Activated CD4-positive, alpha-beta memory T cell treated with anti-CD3 and anti-CD28 coated beads, Interleukin-2, amount 10 ng/mL, durations not matched to agents 7 days and 5 days (primary cell): ENCODE results near the gene ARSJ. TPM values are rescaled to one million over a fixed set of nuclear protein-coding genes. Genes with fewer than 3 reads are reported as not detected.
"Not testable (repeated sequence)": the region's sequence is repeated elsewhere in the genome, so short reads cannot be mapped to it uniquely, and the experiment has no call there.

ENCODE experiments used
- CTCF ChIA-PET: fragments of 350-600 bp; sonication (Branson Sonifier 250); formaldehyde crosslinking; loops from one replicate; lab custom pipeline; 2021; ENCODE audit warnings: antibody characterized with exemption, inconsistent platforms; lab: Charles Lee
- POLR2A ChIA-PET: fragments of 350-600 bp; sonication (Branson Sonifier 250); formaldehyde crosslinking; loops from one replicate; lab custom pipeline; 2021; ENCODE audit warnings: antibody characterized with exemption; lab: Charles Lee
- DNase-seq: peaks from one replicate; pipeline ENCODE4 v3.0.0-alpha.2; 2020
- H3K27ac Mint-ChIP-seq: one replicate; pipeline ENCODE4 v1.8.0; 2021; ENCODE audit warnings: mild to moderate bottlenecking, mixed read lengths
- H3K27me3 Mint-ChIP-seq: one replicate; pipeline ENCODE4 v1.8.0; 2021; ENCODE audit warnings: mixed read lengths
- H3K36me3 Mint-ChIP-seq: one replicate; pipeline ENCODE4 v1.8.0; 2021; ENCODE audit warnings: low read depth, mixed read lengths
- H3K4me1 Mint-ChIP-seq: one replicate; pipeline ENCODE4 v1.8.0; 2021; ENCODE audit warnings: mixed read lengths
- H3K4me3 Mint-ChIP-seq: one replicate; pipeline ENCODE4 v1.8.0; 2021; ENCODE audit warnings: mild to moderate bottlenecking, mixed read lengths
- H3K9me3 Mint-ChIP-seq: one replicate; pipeline ENCODE4 v1.8.0; 2021; ENCODE audit warnings: mixed read lengths
- total RNA-seq, 2 experiments: library from RNA; stranded (reverse); gene quantifications; one replicate each; pipeline ENCODE4 v1.2.3, GENCODE V29; 2021

ARSJ gene
- total RNA-seq, 2 experiments from 2014 or later: not detected

GRCh38 chr4:113943863-113944262 is 35.6 kb downstream of the ARSJ start:
- peaks cover 9% of the 10 kb centered on the region for H3K4me1 Mint-ChIP-seq
- no peaks in the 10 kb centered on the region for H3K9me3 Mint-ChIP-seq
- CTCF ChIA-PET: interaction anchor here (1.0 kb wide), 1 partner anchor 50 kb away, joined by 3 read pairs; no protein-coding TSS in a partner anchor
- no peaks in the 10 kb centered on the region for H3K27me3 Mint-ChIP-seq
- POLR2A ChIA-PET: no interaction called here
- no peak overlapping the region for H3K27ac Mint-ChIP-seq
- no peak overlapping the region for H3K4me3 Mint-ChIP-seq
- no peaks in the 10 kb centered on the region for H3K36me3 Mint-ChIP-seq
- DNase-seq: no peak

DNA sequence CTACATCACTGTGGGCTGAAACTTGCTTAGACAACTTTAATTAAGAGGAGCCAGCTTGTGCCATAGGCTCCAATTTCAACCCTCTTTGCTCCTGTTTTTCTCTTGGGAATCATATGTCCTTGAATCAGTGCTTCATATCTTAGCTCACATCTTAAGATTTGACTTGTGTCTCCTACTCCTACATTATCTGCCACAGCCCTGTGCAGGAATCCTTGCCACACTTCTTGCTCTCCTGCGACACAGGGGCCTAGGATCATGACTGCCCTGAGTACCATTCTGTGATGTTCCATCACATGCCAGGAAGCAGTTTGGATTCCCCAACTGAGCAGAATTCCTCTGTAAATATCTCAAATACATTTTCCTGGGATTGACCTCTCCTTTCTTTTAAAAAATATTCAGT is 36.4 kb downstream of the ARSJ start:
- DNase-seq: no peak
- Mint-ChIP-seq H3K4me1 (peaks cover 9% of the 10 kb centered on the region), H3K27ac (no peak overlapping the region), H3K4me3 (no peak overlapping the region), H3K9me3 (no peaks in the 10 kb centered on the region), H3K27me3 (no peaks in the 10 kb centered on the region), H3K36me3 (no peaks in the 10 kb centered on the region)
- CTCF ChIA-PET: interaction anchor here (1.0 kb wide), 1 partner anchor 49 kb away, joined by 3 read pairs; no protein-coding TSS in a partner anchor
- POLR2A ChIA-PET: no interaction called here

- CTCF ChIA-PET: no interaction called here
- Mint-ChIP-seq H3K9me3 (no peaks in the 10 kb centered on the region), H3K4me3 (no peak overlapping the region), H3K27ac (no peak overlapping the region), H3K27me3 (no peaks in the 10 kb centered on the region), H3K4me1 (peaks cover 9% of the 10 kb centered on the region), H3K36me3 (no peaks in the 10 kb centered on the region)
- DNase-seq: no peak
- POLR2A ChIA-PET: no interaction called here
Observed at GRCh38 chr4:113941836-113942235, 37.6 kb downstream of the ARSJ start.

DNA sequence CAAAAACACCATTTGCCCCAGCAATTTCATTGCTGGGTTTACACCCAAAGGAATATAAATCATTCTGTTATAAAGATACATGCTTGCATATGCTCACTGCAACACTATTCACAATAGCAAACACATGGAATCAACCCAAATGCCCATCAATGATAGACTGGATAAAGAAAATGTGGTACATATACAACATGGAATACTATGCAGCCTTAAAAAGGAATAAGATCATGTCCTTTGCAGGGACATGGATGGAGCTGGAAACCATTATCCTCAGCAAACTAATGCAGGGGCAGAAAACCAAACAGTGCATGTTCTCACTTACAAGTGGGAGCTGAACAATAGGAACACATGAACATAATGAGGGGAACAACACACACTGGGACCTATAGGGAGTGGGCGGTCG is 39.3 kb downstream of the ARSJ start:
- H3K4me1 Mint-ChIP-seq, CTCF ChIA-PET, H3K4me3 Mint-ChIP-seq, H3K27me3 Mint-ChIP-seq, H3K36me3 Mint-ChIP-seq, DNase-seq, H3K9me3 Mint-ChIP-seq, H3K27ac Mint-ChIP-seq, POLR2A ChIA-PET: not testable (repeated sequence)

DNA sequence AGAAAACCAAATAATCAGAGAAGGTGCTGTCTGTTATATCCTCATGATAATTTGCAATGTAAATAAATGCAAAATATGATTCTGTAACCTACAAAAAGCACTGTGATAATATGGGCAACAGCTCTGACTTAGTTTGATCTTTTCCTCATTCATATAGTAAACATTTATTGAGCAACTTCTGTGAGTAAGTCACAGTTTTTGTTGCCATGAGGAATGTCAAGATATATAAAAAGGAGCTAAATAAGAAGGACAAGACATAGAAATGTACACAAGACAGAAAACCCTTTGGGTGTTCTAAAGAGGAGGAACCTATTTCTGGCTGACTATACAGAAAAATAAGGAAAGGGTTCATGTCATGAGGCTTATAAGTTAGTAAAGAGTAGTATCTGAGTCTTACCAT is 44.3 kb downstream of the ARSJ start:
- Mint-ChIP-seq H3K27me3 (no peaks in the 10 kb centered on the region), H3K27ac (no peak overlapping the region), H3K4me3 (no peak overlapping the region), H3K36me3 (no peaks in the 10 kb centered on the region), H3K9me3 (no peaks in the 10 kb centered on the region), H3K4me1 (no peaks in the 10 kb centered on the region)
- ChIA-PET CTCF (no interaction called here), POLR2A (interaction anchor here (0.6 kb wide), 1 partner anchor 1179 kb away, joined by 5 read pairs; no protein-coding TSS in a partner anchor)
- no peak for DNase-seq

GRCh38 chr4:113924706-113925105 is 54.7 kb downstream of the ARSJ start:
- H3K4me1 Mint-ChIP-seq, CTCF ChIA-PET, H3K36me3 Mint-ChIP-seq, DNase-seq, H3K27ac Mint-ChIP-seq, POLR2A ChIA-PET, H3K27me3 Mint-ChIP-seq, H3K9me3 Mint-ChIP-seq, H3K4me3 Mint-ChIP-seq: not testable (repeated sequence)

DNA sequence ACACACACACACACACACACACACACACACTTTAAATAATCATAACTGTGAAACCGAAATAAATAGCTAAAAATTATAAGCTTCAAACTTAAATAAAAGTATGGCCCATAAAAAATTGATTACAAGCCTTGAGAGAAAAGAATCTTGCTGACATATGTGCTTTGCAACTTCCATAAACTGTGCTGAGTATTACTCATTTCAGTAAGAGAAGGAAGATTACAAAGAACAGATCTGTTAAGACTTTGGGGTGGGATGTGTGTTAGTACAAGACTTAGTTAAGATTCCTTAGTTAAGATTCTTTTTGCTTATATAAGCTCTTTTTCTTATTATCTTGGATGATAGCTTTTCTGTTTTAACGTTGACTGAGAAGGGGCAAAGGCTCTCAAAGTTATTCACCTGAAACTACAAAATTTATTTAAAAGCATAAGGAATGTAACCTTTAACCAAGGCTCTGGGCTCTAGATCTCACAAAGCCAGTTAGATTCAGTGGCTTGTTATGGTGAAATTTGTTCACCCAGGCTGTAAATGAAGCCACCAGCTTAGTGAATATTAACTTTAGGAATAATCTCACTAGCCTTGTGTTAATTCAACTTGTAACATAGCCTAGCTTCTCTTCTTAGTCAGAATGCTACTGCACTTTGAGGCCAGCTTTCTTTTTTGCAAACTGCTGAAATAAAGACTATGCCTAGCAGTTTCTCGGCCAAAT is 58.2 kb downstream of the ARSJ start:
- no peak overlapping the region for H3K4me3 Mint-ChIP-seq
- CTCF ChIA-PET: interaction anchor here (0.6 kb wide), 1 partner anchor 34 kb away, joined by 3 read pairs; no protein-coding TSS in a partner anchor

GRCh38 chr4:113919611-113920010 is 59.8 kb downstream of the ARSJ start:
- peaks cover 3% of the 10 kb centered on the region for H3K4me1 Mint-ChIP-seq
- no peaks in the 10 kb centered on the region for H3K27me3 Mint-ChIP-seq
- CTCF ChIA-PET: no interaction called here
- no peak for DNase-seq
- no peaks in the 10 kb centered on the region for H3K36me3 Mint-ChIP-seq
- POLR2A ChIA-PET: no interaction called here
- no peaks in the 10 kb centered on the region for H3K9me3 Mint-ChIP-seq
- no peak overlapping the region for H3K27ac Mint-ChIP-seq
- H3K4me3 Mint-ChIP-seq: no peak overlapping the region

More for the DNA sequence above, 58.2 kb downstream of the ARSJ start:
- no peaks in the 10 kb centered on the region for H3K36me3 Mint-ChIP-seq
- no peaks in the 10 kb centered on the region for H3K27me3 Mint-ChIP-seq
- peaks cover 3% of the 10 kb centered on the region for H3K4me1 Mint-ChIP-seq
- H3K27ac Mint-ChIP-seq: no peak overlapping the region
- POLR2A ChIA-PET: no interaction called here
- DNase-seq: no peak
- H3K9me3 Mint-ChIP-seq: no peaks in the 10 kb centered on the region

DNA sequence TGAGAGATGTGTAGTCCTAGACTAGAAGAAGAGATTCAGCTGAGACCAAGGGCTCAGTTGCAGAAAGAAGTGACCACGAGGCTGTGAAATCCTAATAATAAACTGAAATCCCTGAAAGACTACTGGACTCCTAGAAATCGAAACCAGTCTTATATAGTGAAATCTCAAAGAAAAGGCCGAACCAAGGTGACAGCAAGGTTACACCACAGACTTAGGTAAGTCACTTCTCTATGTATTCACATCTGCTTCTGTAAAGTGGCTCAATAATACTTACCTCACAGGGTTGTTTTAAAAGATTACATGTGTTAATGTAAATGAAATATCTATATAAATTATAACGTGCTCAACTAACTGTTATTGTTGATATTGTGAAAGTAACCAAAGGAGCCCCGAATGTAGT is 60.3 kb downstream of the ARSJ start:
- Mint-ChIP-seq H3K27ac (no peak overlapping the region), H3K36me3 (no peaks in the 10 kb centered on the region)
- POLR2A ChIA-PET: no interaction called here

GRCh38 chr4:113908829-113909228 is 70.6 kb downstream of the ARSJ start:
- DNase-seq: no peak
- Mint-ChIP-seq H3K27me3 (peaks cover 1% of the 10 kb centered on the region), H3K36me3 (peaks cover 5% of the 10 kb centered on the region), H3K27ac (no peak overlapping the region), H3K4me3 (no peak overlapping the region), H3K4me1 (peaks cover 7% of the 10 kb centered on the region), H3K9me3 (peaks cover 2% of the 10 kb centered on the region)
- CTCF ChIA-PET: no interaction called here
- POLR2A ChIA-PET: no interaction called here

More for the DNA sequence above, 60.3 kb downstream of the ARSJ start:
- no peak for DNase-seq
- H3K9me3 Mint-ChIP-seq: no peaks in the 10 kb centered on the region
- CTCF ChIA-PET: no interaction called here
- H3K4me3 Mint-ChIP-seq: no peak overlapping the region
- H3K4me1 Mint-ChIP-seq: peaks cover 3% of the 10 kb centered on the region
- no peaks in the 10 kb centered on the region for H3K27me3 Mint-ChIP-seq

GRCh38 chr4:113907559-113907958 is 71.9 kb downstream of the ARSJ start:
- Mint-ChIP-seq H3K9me3 (peaks cover 2% of the 10 kb centered on the region), H3K36me3 (peaks cover 5% of the 10 kb centered on the region), H3K27me3 (peaks cover 1% of the 10 kb centered on the region), H3K27ac (no peak overlapping the region), H3K4me3 (no peak overlapping the region), H3K4me1 (peaks cover 14% of the 10 kb centered on the region)
- no peak for DNase-seq
- ChIA-PET CTCF (no interaction called here), POLR2A (no interaction called here)

GRCh38 chr4:113905301-113905700 is 74.1 kb downstream of the ARSJ start:
- peaks cover 28% of the 10 kb centered on the region for H3K4me1 Mint-ChIP-seq
- H3K9me3 Mint-ChIP-seq: peaks cover 2% of the 10 kb centered on the region
- POLR2A ChIA-PET: interaction anchor here (0.7 kb wide), 1 partner anchor 259 kb away, joined by 3 read pairs; no protein-coding TSS in a partner anchor
- DNase-seq: no peak
- CTCF ChIA-PET: interaction anchor here (0.7 kb wide), 1 partner anchor 753 kb away, joined by 3 read pairs; no protein-coding TSS in a partner anchor
- H3K27me3 Mint-ChIP-seq: peaks cover 1% of the 10 kb centered on the region
- H3K36me3 Mint-ChIP-seq: peaks cover 5% of the 10 kb centered on the region
- no peak overlapping the region for H3K27ac Mint-ChIP-seq
- H3K4me3 Mint-ChIP-seq: no peak overlapping the region

DNA sequence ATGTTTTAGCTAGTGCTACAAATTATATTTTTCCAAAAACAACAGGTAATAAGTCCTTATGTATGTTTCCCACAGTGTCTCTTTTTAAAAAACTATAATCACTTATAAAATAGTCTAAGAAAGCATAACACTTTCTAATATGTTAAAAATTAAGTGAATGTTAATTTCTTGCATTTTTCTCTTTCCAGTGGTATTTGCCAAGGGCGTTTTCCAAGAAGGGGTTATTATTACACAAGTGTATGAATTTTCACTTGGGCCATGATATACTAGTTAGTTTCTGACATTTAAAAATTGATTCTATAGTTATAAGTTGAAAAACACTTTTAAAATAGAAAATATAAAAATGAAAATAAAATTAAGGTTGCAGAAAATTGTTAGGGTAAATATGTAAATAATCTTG is 74.6 kb downstream of the ARSJ start:
- Mint-ChIP-seq H3K9me3 (peaks cover 2% of the 10 kb centered on the region), H3K4me1 (peaks cover 32% of the 10 kb centered on the region), H3K4me3 (no peak overlapping the region), H3K27ac (no peak overlapping the region), H3K27me3 (peaks cover 1% of the 10 kb centered on the region), H3K36me3 (peaks cover 5% of the 10 kb centered on the region)
- DNase-seq: no peak
- ChIA-PET CTCF (interaction anchor here (0.7 to 1.0 kb wide), 2 partner anchors 42 to 753 kb away, joined by 3 read pairs; no protein-coding TSS in a partner anchor), POLR2A (no interaction called here)
